HG03175 (cell line): ENCODE results near the gene FAM228A.
"Not testable (repeated sequence)": the region's sequence is repeated elsewhere in the genome, so short reads cannot be mapped to it uniquely, and the experiment has no call there.

Experiments used
- ATAC-seq: cut with Tn5 transposase; IDR thresholded peaks from one replicate; pipeline ENCODE4 v1.9.1; 2021; ENCODE audit warnings: mild to moderate bottlenecking, moderate library complexity; ENCODE audit not compliant: unreplicated experiment

Gene FAM228A

DNA sequence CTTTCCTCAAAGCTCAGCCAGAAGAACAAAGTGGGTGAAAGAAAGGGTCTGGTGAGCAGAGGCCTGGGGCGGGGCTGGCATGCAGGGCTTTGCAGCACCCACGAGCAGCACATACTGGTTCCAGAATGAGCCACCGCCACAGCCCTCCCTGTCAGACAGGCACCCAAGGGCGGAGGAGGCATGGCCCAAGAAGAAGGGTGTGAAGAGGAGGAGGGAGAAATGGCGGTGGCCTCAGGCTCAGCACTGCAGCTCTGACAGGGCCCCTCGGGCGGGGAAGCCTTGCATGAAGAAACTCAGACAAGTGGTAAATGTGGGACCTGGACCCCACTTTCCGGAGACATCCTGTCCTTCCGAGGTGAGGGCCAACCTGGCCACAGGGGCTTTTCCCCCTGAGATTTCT is 15.7 kb downstream of the FAM228A start:
- no peak for ATAC-seq

- ATAC-seq: no peak
Observed at GRCh38 chr2:24191156-24191555, 16.3 kb downstream of the FAM228A start.

- ATAC-seq: no peak
Observed at GRCh38 chr2:24191848-24192247, 17.0 kb downstream of the FAM228A start.

- not testable (repeated sequence) for ATAC-seq
Observed at GRCh38 chr2:24197213-24197612, 22.4 kb downstream of the FAM228A start.

DNA sequence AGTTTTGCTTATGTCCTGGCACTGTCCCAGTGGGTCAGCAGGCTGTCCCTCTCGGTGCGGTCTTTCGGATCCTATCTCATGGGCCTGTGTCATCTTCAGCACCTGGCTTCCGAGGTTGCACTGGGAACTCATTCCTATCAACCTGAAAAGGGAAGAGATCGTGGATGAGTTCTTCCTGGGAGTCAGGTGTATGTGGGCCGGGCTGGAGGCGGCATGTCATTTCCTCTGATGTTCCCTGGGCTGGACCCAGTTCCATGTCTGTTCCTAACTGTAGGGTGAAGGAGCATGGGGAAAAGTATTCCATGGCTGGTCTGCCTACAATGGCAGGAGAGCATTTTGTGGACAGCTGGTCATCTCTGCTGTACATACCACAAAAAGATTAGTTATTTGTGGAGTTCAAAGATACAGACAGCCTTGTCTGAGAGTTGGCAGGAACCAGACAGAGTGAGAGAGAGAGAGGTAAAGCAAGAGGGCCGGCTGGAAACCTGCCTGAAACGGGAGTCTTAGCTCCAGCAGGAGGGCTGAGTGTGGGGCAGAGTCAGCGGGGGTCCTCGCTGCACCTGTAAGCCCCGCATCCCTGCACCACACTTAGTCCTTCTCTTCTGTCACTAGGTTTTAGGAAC is 25.2 kb downstream of the FAM228A start:
- no peak for ATAC-seq

DNA sequence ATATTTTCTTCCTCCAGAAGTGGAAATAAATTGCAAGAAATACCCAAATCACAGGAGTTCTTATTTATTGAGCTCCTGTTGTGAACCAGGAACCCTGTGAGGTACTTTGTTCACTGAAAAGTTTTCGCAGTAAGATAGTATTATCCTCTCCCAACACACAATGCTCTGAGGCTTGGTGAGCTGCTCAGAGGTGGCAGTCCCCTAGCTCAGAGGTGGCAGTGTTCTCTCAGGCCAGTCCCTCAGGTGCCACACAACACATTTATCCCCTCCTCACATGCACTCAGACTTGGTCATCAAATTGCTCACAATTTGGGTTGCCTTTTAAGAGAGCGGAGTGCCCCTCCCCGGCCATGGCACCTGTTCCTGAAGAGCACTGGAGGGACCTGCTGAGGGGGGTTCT is 25.9 kb downstream of the FAM228A start:
- no peak for ATAC-seq

DNA sequence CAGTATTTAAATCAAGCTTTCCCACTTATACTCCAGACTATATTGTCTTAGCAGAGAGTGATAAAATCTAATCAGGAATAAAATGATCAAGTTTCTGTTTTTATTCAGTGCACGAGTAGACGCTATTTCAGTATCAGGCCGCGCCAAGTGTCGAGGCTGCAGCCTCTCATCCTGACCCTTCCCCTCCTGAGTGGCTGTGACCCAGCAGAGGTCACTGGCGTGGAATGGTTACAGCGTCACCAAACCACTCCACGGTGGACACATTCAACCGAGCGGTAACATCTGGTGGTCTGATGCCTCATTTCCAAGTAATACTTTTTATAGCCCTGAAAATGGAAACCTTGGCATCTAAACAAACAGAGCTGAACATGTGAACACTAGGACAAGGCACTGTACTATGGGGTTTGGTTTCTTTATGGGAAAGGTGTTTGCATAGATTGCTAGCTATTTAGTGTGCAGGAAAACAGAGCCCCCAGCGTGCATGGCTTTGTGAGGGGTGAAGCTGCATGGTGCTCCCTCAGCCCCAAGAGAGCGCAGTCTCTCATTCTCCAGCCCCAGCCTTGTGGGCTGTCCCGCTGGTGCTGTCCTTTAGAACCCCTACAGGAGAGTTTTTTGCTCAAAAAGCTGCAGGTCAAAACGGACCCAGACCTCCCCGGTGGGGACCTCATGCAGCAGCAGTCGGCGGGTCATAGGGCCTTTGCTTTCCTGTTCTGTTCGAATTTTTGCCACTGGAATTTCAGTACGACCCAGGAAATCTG is 28.4 kb downstream of the FAM228A start:
- ATAC-seq: no peak

GRCh38 chr2:24203787-24204150 is 28.9 kb downstream of the FAM228A start:
- ATAC-seq: no peak

DNA sequence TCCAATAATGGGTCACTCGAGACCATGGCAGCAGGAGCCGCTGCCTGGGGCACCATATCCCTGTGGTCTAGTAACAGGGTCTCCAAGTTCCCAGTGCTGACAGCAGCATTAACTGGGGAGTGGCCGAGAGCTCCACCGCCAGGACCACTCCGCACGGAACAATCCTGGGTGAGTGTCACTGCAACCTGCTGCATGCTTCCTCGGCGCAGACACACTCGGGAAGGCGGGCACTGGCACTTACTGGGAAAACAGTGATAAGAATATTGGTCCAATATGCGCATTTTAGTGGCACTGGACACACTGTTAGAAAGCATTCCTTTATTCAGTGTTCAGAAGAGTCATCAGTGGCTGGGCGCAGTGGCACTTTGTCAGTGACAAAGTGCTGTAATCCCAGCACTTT is 29.7 kb downstream of the FAM228A start:
- no peak for ATAC-seq

DNA sequence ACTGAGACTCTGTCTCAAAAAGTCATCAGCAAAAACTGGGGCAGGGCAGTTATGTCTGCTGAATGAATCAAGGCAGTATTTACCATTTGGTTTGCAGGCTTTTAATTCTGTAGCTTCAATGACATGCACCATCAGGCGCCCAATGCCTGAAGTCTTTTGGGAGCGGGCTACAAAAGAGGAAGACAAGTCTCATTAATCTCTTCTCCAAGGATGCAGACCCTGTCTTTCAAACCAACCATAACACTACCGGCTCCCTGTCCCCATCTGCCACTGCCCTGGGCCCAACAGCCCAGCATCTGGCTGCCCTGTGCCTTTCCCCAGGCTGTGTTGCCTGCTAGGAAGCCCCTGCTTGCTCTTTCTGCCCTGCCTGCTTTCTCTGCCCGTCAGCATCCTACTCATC is 30.3 kb downstream of the FAM228A start:
- no peak for ATAC-seq

GRCh38 chr2:24206242-24206641 is 31.4 kb downstream of the FAM228A start:
- ATAC-seq: no peak

GRCh38 chr2:24206714-24207113 is 31.9 kb downstream of the FAM228A start:
- ATAC-seq: no peak

GRCh38 chr2:24207359-24207758 is 32.5 kb downstream of the FAM228A start:
- ATAC-seq: no peak

GRCh38 chr2:24208490-24208889 is 33.6 kb downstream of the FAM228A start:
- ATAC-seq: no peak

GRCh38 chr2:24209389-24210105 is 34.7 kb downstream of the FAM228A start:
- no peak for ATAC-seq

DNA sequence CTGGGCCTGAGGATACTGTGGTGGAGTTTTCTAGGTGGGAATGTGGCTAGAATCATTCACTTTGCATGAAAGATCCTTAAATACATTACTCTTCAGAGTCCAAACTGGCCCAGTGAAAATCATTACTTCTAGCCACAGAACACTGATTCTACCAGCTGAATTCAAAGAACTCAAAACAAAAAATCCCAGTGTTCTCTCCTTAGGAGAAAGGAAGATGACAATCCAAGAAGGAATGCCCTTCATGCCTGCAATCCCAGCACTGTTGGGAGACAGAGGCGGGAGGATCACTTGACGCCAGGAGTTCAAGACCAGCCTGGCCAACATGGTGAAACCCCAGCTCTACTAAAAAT is 35.2 kb downstream of the FAM228A start:
- no peak for ATAC-seq

- ATAC-seq: no peak
Observed at GRCh38 chr2:24210723-24211122, 35.9 kb downstream of the FAM228A start.

GRCh38 chr2:24211408-24211807 is 36.6 kb downstream of the FAM228A start:
- ATAC-seq: no peak

DNA sequence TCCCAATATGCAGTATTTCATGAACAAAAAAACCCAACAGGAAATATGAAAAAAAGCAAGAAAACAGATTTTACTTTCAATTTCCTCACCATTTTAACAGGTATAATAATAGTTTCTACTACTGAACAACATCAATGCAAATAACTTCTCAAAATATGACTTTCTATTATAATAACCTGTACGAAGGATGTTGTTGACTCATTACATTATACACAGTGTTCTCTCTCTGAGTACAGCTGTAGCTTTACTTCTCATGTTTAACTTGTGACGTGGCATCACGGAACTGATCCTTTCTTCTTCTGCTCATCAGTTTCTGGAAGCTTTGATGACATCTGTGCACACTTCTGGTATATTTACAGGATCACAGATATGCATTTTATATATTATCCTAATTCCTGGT is 40.0 kb downstream of the FAM228A start:
- peak; percentile 97 for ATAC-seq

DNA sequence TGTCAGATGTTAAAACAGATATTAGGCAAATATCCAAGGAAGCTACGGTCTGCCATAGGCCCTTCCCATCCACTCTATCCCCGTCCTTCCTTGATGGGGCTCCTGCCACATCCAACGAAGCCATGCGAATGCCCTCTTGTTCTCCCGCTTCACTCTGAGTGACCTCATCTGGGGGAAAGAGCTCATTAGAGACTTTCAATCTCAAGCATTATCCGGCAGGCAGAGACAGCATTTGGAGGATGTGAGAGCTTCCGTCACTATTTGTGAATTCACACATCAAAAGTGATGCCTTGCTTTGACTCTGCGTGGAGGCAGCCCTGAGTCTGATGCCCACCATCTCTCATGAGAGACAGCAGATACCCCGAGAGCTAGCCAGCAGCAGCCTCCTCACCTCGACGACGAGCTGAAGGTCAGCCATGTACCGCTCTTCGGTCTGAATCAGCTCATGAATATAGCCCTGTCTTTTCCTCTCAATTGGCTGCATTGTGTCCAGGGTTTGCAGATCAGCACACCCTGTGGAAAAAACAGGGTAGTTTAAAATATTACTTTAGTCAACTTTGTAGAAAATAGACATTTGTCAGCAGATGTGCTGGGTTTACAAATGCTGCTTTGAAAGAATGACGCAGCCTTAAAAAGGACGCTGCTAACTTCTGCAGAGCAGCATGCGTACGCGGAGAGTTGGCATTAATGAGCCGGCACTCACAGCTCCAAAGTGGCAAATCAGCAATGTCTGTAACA is 45.9 kb downstream of the FAM228A start:
- ATAC-seq: no peak

GRCh38 chr2:24221343-24222050 is 46.6 kb downstream of the FAM228A start:
- ATAC-seq: no peak
